ENCODE data around the gene LZTR1. TPM values are rescaled to one million over a fixed set of nuclear protein-coding genes. Genes with fewer than 3 reads are reported as not detected.

The LZTR1 gene
- total and polyA plus RNA-seq, 8 donors: 43.0 to 71.9 (median 58.3) TPM

DNA sequence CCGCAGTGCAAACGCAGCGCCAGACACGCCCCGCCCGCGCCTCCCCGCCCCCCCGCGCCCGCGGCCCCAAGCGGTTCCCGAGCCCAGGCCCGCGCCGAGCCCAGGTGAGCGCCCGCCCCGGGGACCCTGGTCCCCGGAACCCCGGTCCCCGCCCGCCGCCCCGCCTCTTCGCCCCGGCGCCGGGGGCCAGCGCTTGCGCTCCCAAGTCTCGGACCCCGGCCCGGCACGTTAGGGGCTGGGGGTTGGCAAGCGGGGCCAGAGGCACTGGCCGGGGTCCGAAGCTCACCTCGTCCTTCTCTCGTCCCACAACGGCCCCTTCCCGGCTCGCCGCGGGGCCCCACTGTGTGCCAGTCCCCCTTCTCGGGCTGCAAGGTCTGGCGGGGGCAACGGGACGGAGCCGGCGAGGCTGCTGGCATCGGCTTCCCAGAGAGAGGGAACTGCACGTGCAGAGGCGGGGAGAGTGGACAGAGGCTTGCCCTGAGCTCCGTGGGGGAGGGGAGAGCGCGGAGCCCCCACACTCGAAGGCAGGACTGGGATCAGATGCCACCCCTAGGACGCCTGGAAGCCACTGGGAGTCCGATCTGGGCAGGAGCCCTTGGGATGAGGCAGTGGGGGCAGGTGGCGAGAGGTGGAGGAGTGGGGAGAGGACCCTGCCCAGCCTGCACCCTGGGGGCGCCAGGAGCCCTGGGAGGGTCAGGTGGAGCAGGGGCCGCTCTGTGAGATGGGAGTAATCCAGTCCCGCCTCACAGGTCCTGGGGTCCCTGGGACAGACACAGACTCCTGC, 16.8 kb upstream of the LZTR1 start:
- H3K4me1 ChIP-seq: peaks cover 0 to 37% of the 10 kb centered on the region in 2 donors
- H3K9me3 ChIP-seq: no peaks in the 10 kb centered on the region
- DNase-seq (peak in 1 of 4 donors; percentile 79), ATAC-seq (no peak)
- H3K36me3 ChIP-seq: no peaks in the 10 kb centered on the region
- peaks cover 5 to 39% of the 10 kb centered on the region in 2 donors for H3K27me3 ChIP-seq
- no peak overlapping the region for H3K27ac ChIP-seq
- TF ChIP-seq, protein P1, sequence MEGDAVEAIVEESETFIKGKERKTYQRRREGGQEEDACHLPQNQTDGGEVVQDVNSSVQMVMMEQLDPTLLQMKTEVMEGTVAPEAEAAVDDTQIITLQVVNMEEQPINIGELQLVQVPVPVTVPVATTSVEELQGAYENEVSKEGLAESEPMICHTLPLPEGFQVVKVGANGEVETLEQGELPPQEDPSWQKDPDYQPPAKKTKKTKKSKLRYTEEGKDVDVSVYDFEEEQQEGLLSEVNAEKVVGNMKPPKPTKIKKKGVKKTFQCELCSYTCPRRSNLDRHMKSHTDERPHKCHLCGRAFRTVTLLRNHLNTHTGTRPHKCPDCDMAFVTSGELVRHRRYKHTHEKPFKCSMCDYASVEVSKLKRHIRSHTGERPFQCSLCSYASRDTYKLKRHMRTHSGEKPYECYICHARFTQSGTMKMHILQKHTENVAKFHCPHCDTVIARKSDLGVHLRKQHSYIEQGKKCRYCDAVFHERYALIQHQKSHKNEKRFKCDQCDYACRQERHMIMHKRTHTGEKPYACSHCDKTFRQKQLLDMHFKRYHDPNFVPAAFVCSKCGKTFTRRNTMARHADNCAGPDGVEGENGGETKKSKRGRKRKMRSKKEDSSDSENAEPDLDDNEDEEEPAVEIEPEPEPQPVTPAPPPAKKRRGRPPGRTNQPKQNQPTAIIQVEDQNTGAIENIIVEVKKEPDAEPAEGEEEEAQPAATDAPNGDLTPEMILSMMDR (IDR thresholded peaks at IDR 0.05): no peak
- H3K4me3 ChIP-seq: peak overlapping the region in 1 of 2 donors; percentile 19
- intact Hi-C loops (cut with DNase I): no loop called here

GRCh38 chr22:20965888-20966855, 15.9 kb upstream of the LZTR1 start:
- ATAC-seq (no peak), DNase-seq (peak in 1 of 4 donors; percentile 63)
- Histone ChIP-seq H3K9me3 (no peaks in the 10 kb centered on the region), H3K4me3 (no peak overlapping the region), H3K27me3 (peaks cover 5 to 39% of the 10 kb centered on the region in 2 donors), H3K36me3 (no peaks in the 10 kb centered on the region), H3K4me1 (peaks cover 0 to 37% of the 10 kb centered on the region in 2 donors), H3K27ac (no peak overlapping the region)
- TF ChIP-seq, protein P1 (IDR thresholded peaks at IDR 0.05): no peak
- intact Hi-C loops (cut with DNase I): no loop called here

GRCh38 chr22:20966883-20967696, 15.0 kb upstream of the LZTR1 start, which contains the start of gene AIFM3:
Gene AIFM3, plus strand, starts transcription at chr22:20967255. Its CDS starts 690 bp downstream, at chr22:20967945.
- TF ChIP-seq, protein P1 (IDR thresholded peaks at IDR 0.05): no peak
- no peak within 1 kb of the TSS for H3K4me3 ChIP-seq
- H3K36me3 ChIP-seq: no peaks in the 10 kb centered on the region
- H3K4me1 ChIP-seq: peaks cover 0 to 38% of the 10 kb centered on the region in 2 donors
- intact Hi-C loops (cut with DNase I): no loop called here
- no peak within 1 kb of the TSS for H3K27ac ChIP-seq
- DNase-seq (peak in 1 of 4 donors; percentile 76), ATAC-seq (no peak)
- H3K27me3 ChIP-seq: peaks cover 5 to 39% of the 10 kb centered on the region in 2 donors
- H3K9me3 ChIP-seq: no peaks in the 10 kb centered on the region

GRCh38 chr22:20967697-20968211, 14.3 kb upstream of the LZTR1 start:
- H3K4me1 ChIP-seq: peaks cover 0 to 43% of the 10 kb centered on the region in 2 donors
- intact Hi-C loops (cut with DNase I): no loop called here
- H3K27ac ChIP-seq: no peak overlapping the region
- DNase-seq (peak in 1 of 4 donors; percentile 44), ATAC-seq (no peak)
- TF ChIP-seq, protein P1 (IDR thresholded peaks at IDR 0.05): no peak
- no peaks in the 10 kb centered on the region for H3K36me3 ChIP-seq
- H3K9me3 ChIP-seq: no peaks in the 10 kb centered on the region
- no peak overlapping the region for H3K4me3 ChIP-seq
- H3K27me3 ChIP-seq: peaks cover 5 to 33% of the 10 kb centered on the region in 2 donors

All from left lung (tissue), 10 donors.